ENCODE data around the gene CHRNA7.

The CHRNA7 gene

DNA sequence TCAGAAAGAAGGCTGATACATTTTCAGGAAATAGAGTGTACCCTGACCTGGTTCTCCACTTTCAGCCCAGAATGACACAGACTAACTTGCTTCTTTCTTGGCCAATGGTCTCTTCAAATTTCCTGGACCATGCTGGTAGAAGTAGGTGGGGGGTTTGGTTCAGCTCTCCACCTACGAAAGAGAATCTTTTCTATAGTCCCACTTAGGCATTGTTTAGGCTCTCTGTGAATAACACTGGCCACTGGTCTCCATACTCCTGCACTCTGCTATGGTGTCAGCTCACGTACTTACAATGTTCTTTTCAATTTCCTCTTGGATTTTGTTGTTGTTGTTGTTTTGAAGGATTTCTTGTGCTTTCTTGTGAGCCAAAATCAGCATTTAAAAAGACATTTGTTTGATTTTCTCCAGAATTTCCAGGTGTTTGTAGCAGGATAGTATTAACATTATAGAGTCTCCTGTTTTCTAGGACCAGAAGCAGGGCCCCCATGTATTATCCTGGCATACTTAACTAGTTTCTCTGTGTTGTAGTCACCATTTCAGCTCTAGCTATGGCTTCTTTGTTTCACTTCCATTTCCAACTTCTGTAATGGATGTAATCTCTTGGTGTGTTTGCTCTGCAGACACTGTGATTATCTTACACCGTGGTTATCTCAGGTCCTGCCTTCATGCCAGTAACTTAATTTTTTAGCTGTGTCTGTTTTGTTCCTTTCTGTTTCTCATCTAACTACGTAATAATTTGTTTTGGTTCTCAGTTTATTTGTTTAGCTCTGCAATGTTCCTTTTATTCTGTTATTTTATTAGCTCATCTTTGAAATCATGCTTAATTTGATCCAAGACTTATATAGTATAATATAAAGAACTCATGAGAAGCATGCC lies 61.4 kb downstream of the CHRNA7 start:
- no peak for DNase-seq

GRCh38 chr15:32096213-32096612 lies 65.9 kb downstream of the CHRNA7 start:
- DNase-seq: no peak

DNA sequence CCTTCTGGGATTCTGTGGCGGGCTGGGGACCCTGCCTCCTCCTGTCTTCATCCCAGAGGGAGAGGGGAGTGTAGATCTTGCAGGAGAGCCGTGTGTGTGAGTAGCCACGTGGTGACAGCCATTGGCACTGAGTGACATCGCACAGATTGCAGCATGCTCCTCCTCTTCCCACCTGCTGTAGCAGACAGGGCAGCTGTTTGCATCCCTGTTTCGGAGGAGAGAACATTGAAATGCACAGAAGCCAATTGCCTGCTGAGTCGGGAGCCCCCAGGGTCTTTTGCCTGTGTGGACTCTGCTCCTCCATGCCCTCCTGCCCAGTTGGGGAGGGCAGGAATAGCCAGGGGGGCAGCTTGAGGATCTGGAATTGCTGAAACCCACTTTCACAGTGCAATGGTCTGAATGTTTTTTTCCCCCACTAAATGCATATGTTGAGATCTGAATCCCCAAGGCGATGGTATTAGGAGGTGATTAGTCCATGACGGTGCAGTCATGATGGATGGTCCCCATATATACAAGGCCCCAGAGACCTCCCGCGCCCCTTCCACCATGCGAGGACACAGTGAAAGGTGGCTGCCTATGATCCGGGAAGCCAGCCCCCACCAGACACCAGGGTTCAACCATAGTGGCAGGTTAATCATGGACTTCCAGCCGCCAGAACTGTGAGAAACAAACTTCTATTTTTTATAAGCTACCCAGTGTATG lies 66.8 kb downstream of the CHRNA7 start:
- DNase-seq: no peak

DNA sequence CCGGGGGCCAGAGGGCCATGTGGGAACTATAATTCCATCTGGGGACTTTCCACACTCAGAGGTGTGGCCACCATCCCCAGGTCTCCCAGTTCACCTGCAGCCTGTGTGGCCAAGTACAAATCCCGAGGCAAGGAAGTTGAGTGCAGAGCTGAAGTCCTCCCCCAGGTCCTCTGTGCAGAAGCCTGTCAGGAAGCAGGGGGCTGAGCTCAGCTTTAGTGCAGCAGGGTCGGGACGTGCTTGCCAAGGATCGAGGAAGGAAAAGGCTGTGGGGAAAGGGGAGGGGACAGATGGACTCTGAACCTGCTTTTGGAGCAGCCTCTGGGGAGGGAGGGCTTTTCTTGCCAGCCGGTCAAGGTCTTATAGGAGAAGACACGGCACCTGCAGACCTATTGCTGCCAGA lies 67.7 kb downstream of the CHRNA7 start:
- no peak for DNase-seq

DNA sequence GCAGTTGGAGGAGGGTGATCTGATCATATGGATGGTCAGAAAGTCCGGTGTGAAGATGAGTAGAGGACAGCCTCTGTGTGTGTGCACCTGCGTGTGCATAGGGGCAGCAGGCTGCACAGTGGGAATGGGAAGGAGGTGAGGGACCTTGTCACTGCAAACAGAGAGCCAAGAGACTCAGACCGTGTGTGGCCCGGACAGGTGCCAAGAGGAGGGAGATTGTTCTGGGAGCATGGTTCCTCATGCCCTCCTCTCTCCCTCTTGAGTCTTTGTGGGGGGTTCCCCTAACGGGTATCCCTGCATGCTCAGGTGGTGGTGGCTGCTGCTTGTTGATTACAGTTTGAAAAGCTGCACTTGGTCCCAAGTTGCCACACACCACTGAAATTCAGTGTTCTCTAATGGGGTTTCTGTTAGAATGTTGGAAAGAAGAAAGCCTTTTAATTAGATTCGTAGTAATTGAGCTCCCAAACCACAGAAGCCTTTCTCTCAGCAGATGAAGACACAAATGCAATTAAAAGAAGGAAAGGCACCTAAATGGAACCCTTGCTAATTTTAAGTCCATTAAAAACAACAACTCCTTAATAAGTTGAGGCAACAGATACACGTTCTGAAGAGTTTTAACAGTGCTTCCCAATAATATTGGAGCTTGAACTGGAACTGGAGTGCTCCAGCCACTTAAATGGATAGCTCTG lies 68.9 kb downstream of the CHRNA7 start:
- DNase-seq: no peak

GRCh38 chr15:32099956-32100684 lies 69.8 kb downstream of the CHRNA7 start:
- no peak for DNase-seq

DNA sequence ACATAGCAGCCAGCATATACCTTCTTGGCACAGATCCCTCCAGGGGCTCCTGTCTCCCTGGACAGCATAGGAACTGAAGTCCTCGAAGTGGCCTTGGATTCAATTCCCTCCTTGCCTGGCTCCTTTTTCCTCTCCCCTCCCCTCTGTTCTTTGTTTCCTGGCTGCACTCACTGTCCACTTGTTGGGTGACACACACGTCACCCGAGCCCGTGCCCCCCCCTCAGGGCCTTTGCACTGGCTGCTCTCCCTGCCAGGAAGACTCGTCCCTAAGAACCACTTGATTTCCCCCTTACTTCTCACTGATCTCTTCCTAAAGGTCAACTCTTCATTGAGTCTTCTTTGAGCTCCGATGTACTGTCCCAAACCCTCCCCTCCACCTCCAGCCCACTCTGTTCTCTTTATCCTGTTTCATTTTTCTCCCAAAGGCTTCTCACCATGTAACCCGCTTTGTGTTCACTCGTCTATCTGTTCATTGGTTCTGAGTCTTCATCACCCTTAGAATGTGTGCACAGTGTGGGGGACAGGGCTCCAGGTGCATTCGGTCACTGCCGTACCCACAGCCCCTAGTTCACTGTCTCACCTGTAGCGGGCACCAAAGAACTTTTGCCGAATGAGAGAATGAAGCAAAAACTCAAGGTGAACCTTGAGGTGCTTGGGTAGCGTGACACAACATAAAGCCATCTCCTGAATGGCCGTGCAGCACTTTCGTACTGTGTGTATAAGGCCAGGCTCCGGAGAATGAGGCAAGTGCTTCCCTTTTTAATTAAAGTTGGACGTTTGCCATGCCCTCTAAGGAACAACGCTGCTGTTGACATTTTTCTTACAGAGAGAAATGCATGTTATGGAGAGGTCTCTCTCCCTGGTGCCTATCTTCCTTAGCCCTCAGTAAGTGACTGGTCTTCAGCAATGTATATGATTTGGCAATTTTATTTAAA lies 74.0 kb downstream of the CHRNA7 start:
- peak; percentile 0 for DNase-seq

DNA sequence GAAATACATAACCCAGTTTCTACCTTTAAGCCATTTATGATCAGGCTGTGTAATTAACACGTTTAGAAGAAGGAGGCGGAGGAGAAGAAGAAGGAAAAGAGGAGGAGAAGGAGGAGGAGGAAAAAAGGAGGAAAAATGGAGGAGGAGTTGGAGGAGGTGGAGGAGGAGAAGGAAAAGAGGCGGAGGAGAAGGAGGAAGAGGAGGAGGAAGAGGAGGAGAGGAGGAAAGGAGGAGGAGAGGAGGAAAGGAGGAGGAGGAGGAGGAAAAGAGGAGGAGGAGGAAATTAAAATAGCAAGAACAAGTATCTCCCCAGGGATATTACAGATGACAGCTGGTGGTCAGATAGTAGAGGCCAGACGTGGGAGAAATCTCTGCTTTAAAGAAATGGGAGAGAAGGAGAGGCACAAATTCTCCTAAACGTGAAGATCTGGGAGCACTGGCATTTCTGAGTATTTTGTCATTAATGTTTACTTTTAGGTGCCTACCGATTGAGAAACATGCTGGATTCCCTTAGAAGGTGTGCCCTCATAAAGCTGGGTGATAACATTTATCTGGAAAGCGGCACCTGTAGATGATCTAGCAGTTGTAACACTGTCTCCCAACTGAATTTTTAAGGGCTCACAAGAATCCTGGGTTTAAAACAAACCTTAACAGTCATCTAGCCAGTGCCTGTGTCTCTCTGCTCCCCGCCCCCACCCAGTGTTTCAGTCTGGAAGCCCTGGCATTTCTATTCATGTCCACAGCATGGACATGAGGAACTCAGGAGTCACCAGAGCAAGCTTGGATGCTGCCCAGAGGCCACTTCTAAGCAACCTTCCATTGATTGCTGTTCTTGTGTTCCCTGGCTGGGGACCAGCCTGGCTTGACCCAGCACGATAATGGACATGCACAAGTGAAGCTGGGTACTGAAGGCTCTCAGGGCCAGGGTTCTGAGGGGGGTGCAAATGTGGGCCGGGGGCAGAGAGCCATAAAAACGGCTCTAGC lies 75.2 kb downstream of the CHRNA7 start:
- DNase-seq: no peak

DNA sequence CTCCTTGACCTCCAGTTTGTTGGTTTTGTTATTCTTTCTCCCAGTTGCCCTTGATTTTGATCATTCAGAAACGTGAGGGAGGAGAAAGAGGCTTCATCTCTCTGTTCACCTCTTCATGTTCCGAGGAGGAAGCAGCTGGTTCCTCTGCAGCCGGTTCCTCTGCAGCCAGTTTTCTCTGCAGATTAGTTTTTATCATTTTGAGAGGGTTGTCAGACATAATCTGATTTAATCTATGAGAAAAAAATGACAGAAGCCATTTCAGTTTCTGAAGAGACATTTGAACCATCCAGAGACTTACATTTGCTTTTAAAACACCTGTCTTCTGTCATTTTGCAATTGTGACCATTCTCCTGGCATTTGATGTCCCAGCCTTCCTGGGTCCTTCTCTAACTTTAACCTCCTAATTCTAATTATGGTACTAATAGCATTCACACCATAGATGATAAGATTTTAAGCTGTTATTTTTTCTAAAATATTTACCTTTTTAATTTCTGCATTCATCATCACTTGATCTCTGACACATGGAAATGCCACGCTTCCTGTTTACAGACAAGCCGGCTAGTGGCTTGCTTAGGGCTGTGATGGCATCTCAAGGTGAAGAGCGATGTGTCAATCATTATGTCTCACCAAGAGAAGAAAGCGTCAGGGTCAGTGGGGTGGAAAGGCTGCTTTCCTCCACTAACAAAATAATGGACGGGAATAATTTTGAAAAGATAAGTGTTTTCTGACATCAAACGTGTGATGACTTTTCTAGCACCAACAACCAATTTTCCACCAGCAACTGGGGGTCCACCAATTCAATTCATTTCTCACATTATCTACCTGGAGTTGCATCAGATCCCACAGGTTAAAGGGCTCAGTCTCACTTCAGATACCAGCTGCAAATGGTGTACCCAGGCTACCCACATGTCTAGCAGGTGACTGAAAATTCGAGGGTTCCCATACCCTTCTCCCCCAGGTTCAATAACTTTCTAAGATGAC lies 76.4 kb downstream of the CHRNA7 start:
- DNase-seq: no peak

GRCh38 chr15:32107477-32108080 lies 77.3 kb downstream of the CHRNA7 start:
- DNase-seq: no peak

DNA sequence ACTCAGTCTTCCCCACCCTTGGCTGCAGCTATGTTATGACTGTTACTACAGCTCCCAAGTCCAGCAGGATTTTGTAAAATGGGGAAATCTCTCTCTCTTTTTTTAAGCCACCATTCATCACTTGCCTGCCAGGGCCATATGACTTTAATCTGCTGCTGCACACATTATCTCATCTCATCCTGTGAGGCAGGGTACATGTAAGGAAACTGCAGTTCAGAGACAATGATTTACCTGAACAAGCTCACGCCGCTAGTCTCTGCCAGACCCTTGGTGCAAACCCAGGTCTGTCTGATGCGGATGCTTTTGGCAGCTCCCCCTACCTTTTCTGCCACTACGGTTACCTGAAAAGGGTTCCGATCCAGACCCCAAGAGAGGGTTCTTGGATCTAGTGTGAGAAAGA lies 78.3 kb downstream of the CHRNA7 start:
- DNase-seq: no peak

GRCh38 chr15:32112101-32112500 lies 81.8 kb downstream of the CHRNA7 start:
- DNase-seq: no peak

GRCh38 chr15:32113224-32113623 lies 82.9 kb downstream of the CHRNA7 start:
- DNase-seq: no peak

GRCh38 chr15:32117122-32117521 lies 86.8 kb downstream of the CHRNA7 start:
- DNase-seq: no peak

- no peak for DNase-seq
Measured at GRCh38 chr15:32119286-32119685, 89.0 kb downstream of the CHRNA7 start.

GRCh38 chr15:32119694-32120330 lies 89.5 kb downstream of the CHRNA7 start:
- no peak for DNase-seq

- DNase-seq: no peak
Measured at GRCh38 chr15:32120577-32121383, 90.5 kb downstream of the CHRNA7 start.

DNA sequence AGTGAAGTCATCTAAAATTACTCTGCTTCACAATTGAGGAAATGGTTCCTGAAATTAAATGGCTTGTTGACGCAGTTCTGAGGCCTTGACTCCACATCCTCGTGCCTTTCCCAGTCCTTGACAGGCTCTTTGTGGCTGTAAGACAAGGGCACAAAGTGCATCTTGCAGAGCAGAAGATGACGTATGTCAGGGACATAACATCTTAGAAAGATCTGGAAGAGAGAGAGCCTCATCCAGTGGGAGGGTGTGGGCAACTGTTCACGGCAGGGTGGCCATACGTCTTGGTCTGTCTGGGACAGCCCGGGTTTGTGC lies 91.0 kb downstream of the CHRNA7 start:
- no peak for DNase-seq

Measured in DMS79 (cell line).